ENCODE data around the gene NFATC1. TPM values are rescaled to one million over a fixed set of nuclear protein-coding genes. Genes with fewer than 3 reads are reported as not detected.

The NFATC1 gene
- total RNA-seq, 1 experiment from 2014 or later = 4.5 TPM

DNA sequence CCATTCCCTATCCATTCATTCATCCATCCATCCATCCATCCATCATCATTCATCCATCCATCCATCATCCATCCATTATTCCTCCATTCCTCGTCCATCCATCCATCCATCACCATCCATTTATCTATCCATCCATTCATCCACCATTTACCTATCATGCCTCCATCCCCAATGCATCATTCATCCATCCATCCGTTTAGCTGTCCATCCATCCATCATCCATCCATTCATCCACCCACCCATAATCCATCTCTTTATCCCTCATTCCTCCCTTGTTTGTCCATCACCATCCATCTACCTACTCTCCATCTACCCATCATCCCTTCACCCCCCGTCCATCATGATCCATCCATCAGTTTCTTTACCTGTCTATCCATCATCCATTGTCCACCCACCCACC is 13.6 kb downstream of the NFATC1 start:
- Histone ChIP-seq H3K27me3 (no peaks in the 10 kb centered on the region), H3K4me3 (no peak overlapping the region), H3K36me3 (no peaks in the 10 kb centered on the region), H3K9me3 (no peaks in the 10 kb centered on the region)
- no peak for DNase-seq

DNA sequence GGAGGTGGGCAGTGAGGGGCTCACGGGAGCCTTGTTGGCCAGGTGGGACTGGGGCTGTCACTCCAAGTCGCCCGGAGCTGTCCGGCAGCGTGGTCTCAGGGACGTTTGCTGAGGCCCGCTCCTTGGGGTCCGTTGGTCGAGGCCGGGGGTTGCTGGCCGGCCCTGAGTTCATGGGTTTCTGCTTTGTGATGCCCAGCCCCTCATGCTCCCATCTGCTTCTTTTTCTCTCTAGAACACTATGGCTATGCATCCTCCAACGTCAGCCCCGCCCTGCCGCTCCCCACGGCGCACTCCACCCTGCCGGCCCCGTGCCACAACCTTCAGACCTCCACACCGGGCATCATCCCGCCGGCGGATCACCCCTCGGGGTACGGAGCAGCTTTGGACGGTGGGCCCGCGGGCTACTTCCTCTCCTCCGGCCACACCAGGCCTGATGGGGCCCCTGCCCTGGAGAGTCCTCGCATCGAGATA is 14.5 kb downstream of the NFATC1 start:
- Histone ChIP-seq H3K4me3 (no peak overlapping the region), H3K27me3 (no peaks in the 10 kb centered on the region)
- no peak for DNase-seq

DNA sequence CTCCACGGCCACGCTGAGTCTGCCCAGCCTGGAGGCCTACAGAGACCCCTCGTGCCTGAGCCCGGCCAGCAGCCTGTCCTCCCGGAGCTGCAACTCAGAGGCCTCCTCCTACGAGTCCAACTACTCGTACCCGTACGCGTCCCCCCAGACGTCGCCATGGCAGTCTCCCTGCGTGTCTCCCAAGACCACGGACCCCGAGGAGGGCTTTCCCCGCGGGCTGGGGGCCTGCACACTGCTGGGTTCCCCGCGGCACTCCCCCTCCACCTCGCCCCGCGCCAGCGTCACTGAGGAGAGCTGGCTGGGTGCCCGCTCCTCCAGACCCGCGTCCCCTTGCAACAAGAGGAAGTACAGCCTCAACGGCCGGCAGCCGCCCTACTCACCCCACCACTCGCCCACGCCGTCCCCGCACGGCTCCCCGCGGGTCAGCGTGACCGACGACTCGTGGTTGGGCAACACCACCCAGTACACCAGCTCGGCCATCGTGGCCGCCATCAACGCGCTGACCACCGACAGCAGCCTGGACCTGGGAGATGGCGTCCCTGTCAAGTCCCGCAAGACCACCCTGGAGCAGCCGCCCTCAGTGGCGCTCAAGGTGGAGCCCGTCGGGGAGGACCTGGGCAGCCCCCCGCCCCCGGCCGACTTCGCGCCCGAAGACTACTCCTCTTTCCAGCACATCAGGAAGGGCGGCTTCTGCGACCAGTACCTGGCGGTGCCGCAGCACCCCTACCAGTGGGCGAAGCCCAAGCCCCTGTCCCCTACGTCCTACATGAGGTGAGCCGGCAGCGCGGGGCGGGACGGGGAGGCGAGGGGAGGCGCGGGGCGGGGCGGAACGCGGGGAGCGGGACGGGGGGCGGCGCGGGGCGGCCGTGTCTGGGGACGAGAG is 15.2 kb downstream of the NFATC1 start:
- Histone ChIP-seq H3K9me3 (no peaks in the 10 kb centered on the region), H3K36me3 (no peaks in the 10 kb centered on the region), H3K4me3 (no peak overlapping the region), H3K27me3 (no peaks in the 10 kb centered on the region)
- no peak for DNase-seq

More for the DNA sequence above, 14.5 kb downstream of the NFATC1 start:
- Histone ChIP-seq H3K9me3 (no peaks in the 10 kb centered on the region), H3K36me3 (no peaks in the 10 kb centered on the region)

DNA sequence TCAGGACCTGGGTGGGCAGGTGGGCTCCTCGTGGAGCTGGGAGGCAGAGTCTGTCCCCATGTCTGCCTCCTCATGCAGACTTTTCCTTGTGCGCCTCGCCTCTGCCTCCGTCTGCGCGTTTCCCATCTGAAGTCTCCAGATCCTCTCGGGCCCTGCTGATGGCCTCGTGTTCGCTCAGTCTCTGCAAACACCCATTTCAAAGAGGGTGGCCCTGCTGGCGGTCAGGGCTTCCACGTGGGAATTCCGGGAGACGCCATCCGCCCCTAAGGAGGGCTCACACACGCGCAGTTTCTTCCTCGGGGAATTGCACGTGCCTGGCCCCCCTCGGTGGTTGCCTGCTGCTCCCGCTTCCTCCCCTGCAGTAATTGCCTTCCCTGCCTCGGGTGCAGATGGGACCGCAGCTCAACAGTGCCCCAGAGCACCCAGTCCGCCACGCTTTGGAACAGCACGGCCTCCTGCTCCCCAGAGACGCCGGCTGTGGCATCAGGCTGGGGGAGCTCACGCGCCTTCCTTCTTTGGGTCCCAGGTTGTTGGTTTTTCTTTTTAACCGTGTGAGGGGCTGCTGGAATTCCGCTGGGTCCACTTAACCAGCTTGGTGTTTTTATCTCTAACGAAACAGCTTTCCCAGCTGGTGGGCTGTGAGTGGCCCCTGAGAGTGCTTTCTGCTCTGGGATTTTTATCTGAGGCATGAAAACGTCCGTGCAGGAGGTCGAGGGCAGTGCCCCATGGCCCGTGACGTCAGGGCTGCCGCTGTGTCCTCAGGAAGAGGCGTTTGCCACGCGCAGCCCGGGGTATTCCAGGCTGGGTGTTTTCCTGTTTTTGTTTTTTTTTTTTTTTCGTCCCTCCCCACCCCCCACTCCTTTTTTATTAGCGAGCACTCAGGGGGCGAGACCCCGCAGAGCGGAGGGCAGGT is 16.1 kb downstream of the NFATC1 start:
- Histone ChIP-seq H3K9me3 (no peaks in the 10 kb centered on the region), H3K4me3 (no peak overlapping the region), H3K36me3 (no peaks in the 10 kb centered on the region), H3K27me3 (no peaks in the 10 kb centered on the region)
- no peak for DNase-seq

DNA sequence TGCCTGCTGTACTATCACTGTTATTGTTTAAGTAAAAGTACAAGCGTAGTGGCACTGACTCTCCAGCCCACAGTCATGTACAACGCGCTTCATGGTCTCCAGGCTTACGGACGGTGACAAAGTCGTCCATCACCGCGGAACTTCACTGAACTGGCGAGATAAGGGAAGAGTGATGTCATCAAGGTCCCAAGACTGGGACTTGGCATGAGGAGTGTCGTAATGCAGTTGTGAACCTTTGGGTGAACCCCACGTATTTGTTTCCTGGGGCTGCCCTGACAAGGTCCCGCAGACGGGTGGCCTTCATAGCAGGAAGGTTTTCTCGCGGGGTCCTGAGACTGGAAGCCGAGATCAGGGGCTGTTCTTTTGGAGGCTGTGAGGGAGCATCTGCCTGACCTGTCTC is 17.3 kb downstream of the NFATC1 start:
- Histone ChIP-seq H3K27me3 (no peaks in the 10 kb centered on the region), H3K4me3 (no peak overlapping the region), H3K9me3 (no peaks in the 10 kb centered on the region), H3K36me3 (no peaks in the 10 kb centered on the region)
- no peak for DNase-seq

DNA sequence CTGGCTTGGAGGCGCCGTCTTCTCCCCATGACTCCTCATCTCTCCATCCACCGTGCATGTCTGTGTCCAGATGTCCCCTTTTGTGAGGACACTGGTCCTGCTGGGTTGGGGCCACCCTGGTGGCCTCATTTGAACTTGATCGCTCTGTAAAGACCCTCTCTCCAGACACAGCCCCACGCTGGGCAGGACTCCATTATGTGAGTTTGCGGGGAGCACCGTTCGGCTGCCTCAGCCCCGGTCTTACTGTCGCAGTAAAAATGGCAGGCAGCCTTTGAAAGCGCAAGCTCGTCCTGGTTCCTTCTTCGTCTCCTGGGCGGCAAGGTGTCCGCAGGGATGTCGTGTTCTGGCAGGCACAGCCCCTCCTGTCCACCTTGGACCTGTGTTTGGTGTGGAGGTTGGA is 17.7 kb downstream of the NFATC1 start:
- Histone ChIP-seq H3K27me3 (no peaks in the 10 kb centered on the region), H3K4me3 (no peak overlapping the region), H3K9me3 (no peaks in the 10 kb centered on the region), H3K36me3 (no peaks in the 10 kb centered on the region)
- DNase-seq = no peak

DNA sequence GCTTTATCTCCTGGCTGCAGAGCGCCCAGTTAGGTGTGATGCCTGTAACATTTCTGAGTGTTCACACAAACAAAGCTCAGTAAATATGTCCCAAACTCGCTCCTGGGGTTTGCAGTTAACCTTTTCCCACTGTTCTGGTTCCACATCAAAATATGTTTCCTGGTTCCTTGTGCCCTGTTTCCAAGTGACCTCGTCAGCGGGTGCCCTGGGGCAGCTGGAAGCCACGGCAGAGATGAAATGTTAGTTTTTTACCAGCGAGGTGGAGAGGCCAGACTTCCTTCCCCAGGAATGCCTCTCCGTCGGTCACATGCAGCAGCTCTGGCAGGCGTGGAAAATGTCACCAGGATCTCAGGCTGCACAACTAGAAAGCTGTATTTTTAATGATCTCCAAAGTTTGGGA is 18.2 kb downstream of the NFATC1 start:
- no peaks in the 10 kb centered on the region for H3K36me3 ChIP-seq
- no peak overlapping the region for H3K4me3 ChIP-seq
- no peak for DNase-seq
- no peaks in the 10 kb centered on the region for H3K9me3 ChIP-seq
- H3K27me3 ChIP-seq = no peaks in the 10 kb centered on the region

DNA sequence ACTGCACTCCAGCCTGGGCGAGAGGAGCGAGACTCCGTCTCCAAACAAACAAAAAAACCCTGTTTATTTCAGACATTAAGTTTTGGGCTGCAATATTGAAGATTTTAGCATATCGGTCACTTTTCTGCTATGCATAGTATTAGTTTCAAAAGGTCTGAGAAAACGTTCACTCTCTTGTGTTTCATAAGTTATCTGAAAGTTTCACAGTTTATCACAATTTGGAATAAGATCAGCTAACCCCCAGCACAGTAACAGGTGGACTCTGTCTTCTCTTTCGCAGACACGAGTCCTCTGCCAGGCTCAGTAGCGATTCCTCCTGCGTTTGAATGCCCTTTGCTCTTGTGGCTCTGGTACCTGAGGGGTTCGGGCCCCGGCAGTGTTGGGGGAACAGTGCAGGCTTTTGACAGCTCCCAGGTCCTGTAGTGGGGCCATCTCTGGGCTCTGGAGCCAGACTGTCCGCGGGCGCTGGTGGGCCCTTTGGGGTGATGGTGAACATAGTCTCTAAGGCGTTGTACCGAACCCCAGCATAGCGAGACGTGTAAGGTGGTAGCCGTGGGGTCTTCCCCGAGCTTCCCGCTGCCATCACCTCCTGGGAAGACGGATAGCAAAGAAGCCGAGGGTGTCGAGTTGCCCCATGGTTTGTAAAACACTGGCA is 20.4 kb downstream of the NFATC1 start:
- H3K27me3 ChIP-seq = no peaks in the 10 kb centered on the region
- H3K36me3 ChIP-seq = no peaks in the 10 kb centered on the region
- no peaks in the 10 kb centered on the region for H3K9me3 ChIP-seq
- no peak overlapping the region for H3K4me3 ChIP-seq
- DNase-seq = no peak

DNA sequence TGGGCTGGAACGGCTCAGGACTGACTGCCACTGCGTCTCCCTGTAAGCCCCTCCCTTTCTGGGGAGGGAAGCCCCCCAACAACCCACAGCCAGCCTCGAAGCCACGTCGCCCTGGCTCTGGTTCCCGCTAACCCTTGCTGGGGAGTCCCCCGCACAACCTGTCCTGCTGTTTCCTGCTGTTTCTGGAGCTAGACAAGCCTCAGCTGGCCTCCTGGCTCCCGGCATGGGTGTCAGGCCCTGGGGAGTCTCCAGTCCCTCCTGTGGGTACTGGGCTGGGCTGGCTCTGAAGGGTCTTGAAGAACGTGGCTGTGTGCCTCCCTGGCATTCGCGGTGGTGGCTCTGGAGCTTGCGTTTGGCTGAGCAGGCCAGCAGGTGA is 20.9 kb downstream of the NFATC1 start:
- no peaks in the 10 kb centered on the region for H3K36me3 ChIP-seq
- no peaks in the 10 kb centered on the region for H3K9me3 ChIP-seq
- no peak for DNase-seq
- no peaks in the 10 kb centered on the region for H3K27me3 ChIP-seq
- H3K4me3 ChIP-seq = no peak overlapping the region

DNA sequence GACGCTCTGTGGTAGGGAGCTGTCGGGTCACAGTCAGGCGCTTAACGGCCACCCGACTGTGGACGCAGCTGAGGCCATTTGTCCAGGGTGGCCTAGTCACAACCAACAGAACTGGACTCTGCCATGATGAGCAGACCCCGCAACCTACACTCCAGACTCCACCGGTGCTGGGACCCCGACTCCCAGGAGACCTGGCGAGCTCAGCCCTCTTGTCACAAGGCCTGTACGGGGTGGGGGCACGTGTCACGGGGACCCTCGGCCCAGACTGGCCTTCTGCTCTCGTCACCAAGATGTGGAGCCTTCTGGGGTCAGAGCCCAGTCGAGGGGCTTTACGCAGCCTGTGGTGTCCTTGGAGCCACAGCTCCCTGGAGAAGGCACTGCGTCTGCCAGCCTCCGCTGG is 22.5 kb downstream of the NFATC1 start:
- no peak for DNase-seq
- no peaks in the 10 kb centered on the region for H3K36me3 ChIP-seq
- no peaks in the 10 kb centered on the region for H3K27me3 ChIP-seq
- H3K9me3 ChIP-seq = no peaks in the 10 kb centered on the region
- H3K4me3 ChIP-seq = no peak overlapping the region

DNA sequence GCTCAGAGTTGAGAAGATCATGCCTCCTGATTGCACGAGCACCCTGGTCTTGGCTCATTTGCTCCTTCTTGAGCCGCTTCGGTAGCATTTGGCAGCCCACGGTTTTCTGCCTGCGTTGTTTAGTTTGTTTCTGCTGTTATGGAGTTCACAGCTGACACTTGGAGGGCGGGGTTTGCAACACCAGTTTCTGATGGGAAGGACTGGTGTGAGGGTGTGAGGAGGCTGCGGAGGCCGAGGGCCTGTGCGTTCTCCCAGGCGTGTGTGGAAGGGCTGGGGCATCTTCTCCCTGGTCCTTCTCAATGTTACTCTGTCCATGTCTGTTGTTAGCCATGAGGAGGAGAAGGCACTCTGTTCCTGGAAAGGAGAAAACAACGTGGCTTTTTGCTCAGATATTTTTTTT is 22.9 kb downstream of the NFATC1 start:
- no peak overlapping the region for H3K4me3 ChIP-seq
- no peaks in the 10 kb centered on the region for H3K27me3 ChIP-seq
- no peaks in the 10 kb centered on the region for H3K9me3 ChIP-seq
- no peaks in the 10 kb centered on the region for H3K36me3 ChIP-seq
- DNase-seq = no peak

DNA sequence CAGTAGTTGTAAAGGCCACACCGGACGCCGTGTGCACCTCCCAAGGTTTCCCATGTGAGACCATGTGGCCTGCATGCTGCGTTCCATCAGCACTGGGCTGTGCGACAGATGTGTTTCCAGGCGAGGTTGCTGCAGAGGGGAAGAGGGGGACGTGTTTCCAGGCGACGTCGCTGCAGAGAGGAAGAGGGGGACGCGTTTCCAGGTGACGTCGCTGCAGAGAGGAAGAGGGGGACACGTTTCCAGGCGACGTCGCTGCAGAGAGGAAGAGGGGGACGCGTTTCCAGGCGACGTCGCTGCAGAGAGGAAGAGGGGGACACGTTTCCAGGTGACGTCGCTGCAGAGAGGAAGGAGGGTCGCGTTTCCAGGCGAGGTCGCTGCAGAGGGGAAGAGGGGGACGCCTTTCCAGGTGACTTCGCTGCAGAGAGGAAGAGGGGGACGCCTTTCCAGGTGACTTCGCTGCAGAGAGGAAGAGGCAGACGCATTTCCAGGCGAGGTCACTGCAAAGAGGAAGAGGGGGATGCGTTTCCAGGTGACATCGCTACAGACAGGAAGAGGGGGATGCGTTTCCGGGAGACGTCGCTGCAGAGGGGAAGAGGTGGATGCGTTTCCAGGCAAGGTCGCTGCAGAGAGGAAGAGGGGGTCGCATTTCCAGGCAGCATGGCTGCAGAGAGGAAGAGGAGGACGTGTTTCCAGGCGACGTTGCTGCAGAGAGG is 24.5 kb downstream of the NFATC1 start:
- Histone ChIP-seq H3K4me3 (no peak overlapping the region), H3K36me3 (no peaks in the 10 kb centered on the region), H3K27me3 (no peaks in the 10 kb centered on the region), H3K9me3 (no peaks in the 10 kb centered on the region)
- DNase-seq = no peak

DNA sequence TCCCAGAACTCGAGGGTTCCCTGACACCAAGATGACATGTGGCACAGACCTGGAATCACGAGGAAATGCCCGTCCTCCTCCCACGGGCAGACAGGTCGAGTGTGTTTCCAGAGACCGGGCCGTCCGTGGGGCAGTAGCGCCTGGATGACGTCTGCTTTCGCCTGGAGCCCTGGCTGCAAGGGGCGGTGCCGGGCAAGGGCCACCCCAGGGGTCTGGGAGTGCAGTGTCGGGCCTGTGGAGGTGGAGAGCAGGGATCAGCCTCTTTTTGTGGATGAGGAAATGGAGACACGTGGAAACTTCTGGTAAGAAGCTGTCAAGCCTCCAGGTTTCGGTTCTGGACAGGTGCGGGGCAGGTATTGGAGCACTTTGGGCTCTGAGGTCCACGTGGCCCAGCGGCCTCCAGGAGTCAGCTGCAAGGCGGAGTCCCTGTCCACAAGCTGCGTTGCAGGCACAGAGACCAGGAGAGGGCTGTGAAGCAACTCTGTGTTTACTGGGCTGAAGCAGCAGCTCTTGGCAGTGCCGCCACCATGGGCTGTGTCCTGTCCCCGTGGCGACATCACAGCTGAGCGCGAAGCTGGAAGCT is 25.6 kb downstream of the NFATC1 start:
- Histone ChIP-seq H3K4me3 (no peak overlapping the region), H3K27me3 (no peaks in the 10 kb centered on the region), H3K9me3 (no peaks in the 10 kb centered on the region), H3K36me3 (no peaks in the 10 kb centered on the region)
- no peak for DNase-seq

DNA sequence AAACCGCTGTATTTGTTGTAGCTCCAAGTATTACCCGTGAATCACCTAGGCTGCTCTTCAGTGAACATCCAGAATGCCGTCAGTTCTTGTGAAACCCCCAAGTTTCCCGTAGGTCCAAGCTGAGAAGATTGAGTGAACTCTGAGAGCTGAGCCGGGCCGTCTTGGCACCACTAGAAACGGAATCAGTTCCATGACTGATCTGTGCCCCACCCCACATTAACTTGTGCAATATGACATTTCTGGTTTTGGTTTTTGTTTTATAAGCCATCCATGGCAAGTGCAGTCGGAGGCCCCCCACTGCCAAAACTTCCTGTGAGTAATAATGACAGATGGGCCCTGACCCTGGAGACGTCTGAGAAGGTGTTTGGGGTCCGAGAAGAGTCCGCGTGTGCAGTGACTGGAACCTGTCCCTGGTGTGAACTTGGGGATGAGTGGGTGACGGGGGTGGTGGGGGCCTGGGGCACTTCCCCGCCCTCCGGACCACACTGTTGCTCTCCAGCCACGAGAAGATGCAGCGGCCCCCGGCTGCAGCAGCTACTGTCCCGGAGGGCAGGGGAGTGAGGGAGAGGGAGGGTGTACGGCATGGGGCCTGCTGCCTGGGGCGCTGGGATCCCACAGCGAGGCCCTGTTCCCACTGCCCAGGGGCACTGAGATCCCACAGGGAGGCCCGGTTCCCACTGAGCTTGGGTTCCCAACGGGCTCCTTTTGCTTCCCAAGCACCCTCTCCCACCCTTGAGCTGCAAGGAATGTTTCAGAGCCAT is 26.5 kb downstream of the NFATC1 start:
- no peaks in the 10 kb centered on the region for H3K36me3 ChIP-seq
- H3K4me3 ChIP-seq = no peak overlapping the region
- peak; percentile 55 for DNase-seq
- H3K27me3 ChIP-seq = no peaks in the 10 kb centered on the region
- H3K9me3 ChIP-seq = no peaks in the 10 kb centered on the region

DNA sequence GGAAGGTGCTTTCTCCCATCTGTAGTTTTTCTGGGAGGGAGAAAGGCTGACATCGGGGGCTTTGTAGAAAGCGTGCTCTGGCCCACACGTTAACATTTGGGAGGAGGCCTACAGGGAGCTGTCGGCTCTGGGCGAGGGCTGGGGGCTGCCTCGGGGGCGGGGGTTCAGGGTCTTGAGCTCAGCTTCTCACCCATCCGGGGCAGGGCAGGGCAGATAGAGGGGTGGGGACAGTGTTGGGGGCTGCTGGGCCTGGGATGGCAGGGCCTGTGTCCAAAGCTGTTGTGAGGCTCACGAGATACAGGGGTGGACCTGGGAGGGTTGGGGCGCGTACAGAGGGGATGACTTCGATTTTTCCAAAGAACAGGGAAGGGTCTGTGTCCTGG is 27.0 kb downstream of the NFATC1 start:
- no peak overlapping the region for H3K4me3 ChIP-seq
- no peaks in the 10 kb centered on the region for H3K36me3 ChIP-seq
- H3K9me3 ChIP-seq = no peaks in the 10 kb centered on the region
- no peak for DNase-seq
- H3K27me3 ChIP-seq = no peaks in the 10 kb centered on the region
